Neural progenitor cell (in vitro differentiated cells): ENCODE measurements around the gene CCDC158. TPM values are rescaled to one million over a fixed set of nuclear protein-coding genes. Genes with fewer than 3 reads are reported as not detected.

Experiments
- DNase-seq: peaks from one replicate; pipeline ENCODE4 v3.0.0-alpha.2; 2016; ENCODE audit warnings: low spot score
- H2AFZ ChIP-seq: fragments of 200-600 bp; sonication (generic); replicated peaks from 2 replicates; pipeline ENCODE4 v1.6.1; 2016; ENCODE audit warnings: antibody characterized with exemption
- H3F3A ChIP-seq: fragments of 200-600 bp; sonication (generic); 2 replicates; pipeline ENCODE4 v1.6.1; 2016; ENCODE audit warnings: antibody characterized with exemption, low read depth
- H3K27ac ChIP-seq: fragments of 200-600 bp; sonication (generic); 2 replicates; pipeline ENCODE4 v1.5.1; 2016; ENCODE audit warnings: mild to moderate bottlenecking
- H3K27me3 ChIP-seq: fragments of 200-600 bp; sonication (generic); 2 replicates; pipeline ENCODE4 v1.6.1; 2016; ENCODE audit warnings: mild to moderate bottlenecking, moderate library complexity
- H3K36me3 ChIP-seq: fragments of 200-600 bp; sonication (generic); 2 replicates; pipeline ENCODE4 v1.5.1; 2016
- H3K4me1 ChIP-seq: fragments of 200-600 bp; sonication (generic); 2 replicates; pipeline ENCODE4 v1.6.1; 2016; ENCODE audit warnings: mixed run types
- H3K4me2 ChIP-seq: fragments of 200-600 bp; sonication (generic); 2 replicates; pipeline ENCODE4 v1.6.1; 2016
- H3K4me3 ChIP-seq: fragments of 200-600 bp; sonication (generic); 2 replicates; pipeline ENCODE4 v1.5.1; 2016
- H3K79me2 ChIP-seq: fragments of 200-600 bp; sonication (generic); 2 replicates; pipeline ENCODE4 v1.6.1; 2016; ENCODE audit warnings: low read depth
- H3K9ac ChIP-seq: fragments of 200-600 bp; sonication (generic); 2 replicates; pipeline ENCODE4 v1.6.1; 2016
- H3K9me3 ChIP-seq: fragments of 200-600 bp; sonication (generic); 2 replicates; pipeline ENCODE4 v1.5.1; 2016; ENCODE audit warnings: low read depth
- H4K20me1 ChIP-seq: fragments of 200-600 bp; sonication (generic); 2 replicates; pipeline ENCODE4 v1.6.1; 2016; ENCODE audit warnings: low read depth
- H3K27ac Mint-ChIP-seq: 3 replicates; pipeline ENCODE4 v1.8.0; 2021; ENCODE audit warnings: mixed read lengths
- H3K27me3 Mint-ChIP-seq: 2 replicates; pipeline ENCODE4 v1.8.0; 2022; ENCODE audit warnings: low read depth, mild to moderate bottlenecking, inconsistent platforms, moderate library complexity, mixed read lengths; ENCODE audit not compliant: insufficient read depth
- H3K36me3 Mint-ChIP-seq: 3 replicates; pipeline ENCODE4 v1.8.0; 2021; ENCODE audit warnings: mixed read lengths
- H3K4me1 Mint-ChIP-seq: 3 replicates; pipeline ENCODE4 v1.8.0; 2021; ENCODE audit warnings: mixed read lengths
- H3K4me3 Mint-ChIP-seq: 3 replicates; pipeline ENCODE4 v1.8.0; 2021; ENCODE audit warnings: mild to moderate bottlenecking, moderate library complexity, mixed read lengths
- H3K9me3 Mint-ChIP-seq: 3 replicates; pipeline ENCODE4 v1.8.0; 2020; ENCODE audit warnings: mixed read lengths
- EZH2 ChIP-seq: fragments of 200-600 bp; sonication (generic); IDR thresholded peaks from 2 replicates; pipeline ENCODE4 v1.6.1; 2017; ENCODE audit warnings: antibody characterized with exemption, mild to moderate bottlenecking, moderate library complexity
- EZH2phosphoT487 ChIP-seq: fragments of 200-600 bp; sonication (generic); IDR thresholded peaks from 2 replicates; pipeline ENCODE4 v1.6.1; 2017; ENCODE audit warnings: antibody characterized with exemption
- total RNA-seq: library from RNA; depleted of rRNA; stranded (reverse); fragments of >200 nt; gene quantifications from 2 replicates; pipeline ENCODE4 v1.2.3, GENCODE V29; 2015; ENCODE audit warnings: low replicate concordance
- TF ChIP-seq, protein P1 (sequence below): fragments of 200-600 bp; sonication (generic); IDR thresholded peaks from 2 replicates; pipeline ENCODE4 v1.5.1; 2017; ENCODE audit warnings: antibody characterized with exemption, mild to moderate bottlenecking

CCDC158 gene
- total RNA-seq, 1 donor from 2014 or later, result not detected

DNA sequence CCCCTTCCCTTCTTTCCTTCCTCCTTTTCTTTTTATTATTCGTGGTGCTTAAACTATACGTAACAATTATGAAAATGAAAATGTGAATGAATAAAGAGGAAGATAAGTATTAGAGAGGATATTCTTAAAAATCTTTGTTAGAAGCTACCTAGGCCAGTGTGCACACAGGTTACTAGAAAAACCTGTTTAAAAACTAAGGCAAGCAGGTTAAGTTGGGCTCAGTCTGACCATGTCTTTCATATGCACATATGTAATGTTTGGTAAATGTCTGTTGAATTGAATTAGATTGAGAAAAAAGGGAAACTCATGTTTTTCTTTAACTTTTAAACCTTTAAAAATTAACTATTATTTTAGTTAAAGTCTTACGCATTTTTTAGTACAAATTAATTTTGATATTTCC lies 21.9 kb upstream of the CCDC158 start:
- H4K20me1 ChIP-seq, result peaks cover 6% of the 10 kb centered on the region
- H3K9ac ChIP-seq, result no peak overlapping the region
- peaks cover 22% of the 10 kb centered on the region for H3F3A ChIP-seq
- H3K27ac ChIP-seq, result peak overlapping the region; percentile 24
- no peak overlapping the region for H3K4me2 ChIP-seq
- H3K9me3 Mint-ChIP-seq, result peaks cover 41% of the 10 kb centered on the region
- peaks cover 100% of the 10 kb centered on the region for H3K79me2 ChIP-seq
- peaks cover 41% of the 10 kb centered on the region for H3K4me1 Mint-ChIP-seq
- peaks cover 11% of the 10 kb centered on the region for H3K4me1 ChIP-seq
- DNase-seq, result no peak
- no peaks in the 10 kb centered on the region for H3K27me3 ChIP-seq
- peak overlapping the region; percentile 54 for H3K27ac Mint-ChIP-seq
- TF ChIP-seq EZH2phosphoT487 (no peak), EZH2 (no peak)
- TF ChIP-seq, protein P1, sequence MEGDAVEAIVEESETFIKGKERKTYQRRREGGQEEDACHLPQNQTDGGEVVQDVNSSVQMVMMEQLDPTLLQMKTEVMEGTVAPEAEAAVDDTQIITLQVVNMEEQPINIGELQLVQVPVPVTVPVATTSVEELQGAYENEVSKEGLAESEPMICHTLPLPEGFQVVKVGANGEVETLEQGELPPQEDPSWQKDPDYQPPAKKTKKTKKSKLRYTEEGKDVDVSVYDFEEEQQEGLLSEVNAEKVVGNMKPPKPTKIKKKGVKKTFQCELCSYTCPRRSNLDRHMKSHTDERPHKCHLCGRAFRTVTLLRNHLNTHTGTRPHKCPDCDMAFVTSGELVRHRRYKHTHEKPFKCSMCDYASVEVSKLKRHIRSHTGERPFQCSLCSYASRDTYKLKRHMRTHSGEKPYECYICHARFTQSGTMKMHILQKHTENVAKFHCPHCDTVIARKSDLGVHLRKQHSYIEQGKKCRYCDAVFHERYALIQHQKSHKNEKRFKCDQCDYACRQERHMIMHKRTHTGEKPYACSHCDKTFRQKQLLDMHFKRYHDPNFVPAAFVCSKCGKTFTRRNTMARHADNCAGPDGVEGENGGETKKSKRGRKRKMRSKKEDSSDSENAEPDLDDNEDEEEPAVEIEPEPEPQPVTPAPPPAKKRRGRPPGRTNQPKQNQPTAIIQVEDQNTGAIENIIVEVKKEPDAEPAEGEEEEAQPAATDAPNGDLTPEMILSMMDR, result no peak
- peaks cover 13% of the 10 kb centered on the region for H3K9me3 ChIP-seq
- H3K4me3 Mint-ChIP-seq, result no peak overlapping the region
- H3K36me3 ChIP-seq, result peaks cover 20% of the 10 kb centered on the region
- H3K4me3 ChIP-seq, result no peak overlapping the region
- H2AFZ ChIP-seq, result no peak overlapping the region
- H3K36me3 Mint-ChIP-seq, result peaks cover 61% of the 10 kb centered on the region
- H3K27me3 Mint-ChIP-seq, result no peaks in the 10 kb centered on the region

DNA sequence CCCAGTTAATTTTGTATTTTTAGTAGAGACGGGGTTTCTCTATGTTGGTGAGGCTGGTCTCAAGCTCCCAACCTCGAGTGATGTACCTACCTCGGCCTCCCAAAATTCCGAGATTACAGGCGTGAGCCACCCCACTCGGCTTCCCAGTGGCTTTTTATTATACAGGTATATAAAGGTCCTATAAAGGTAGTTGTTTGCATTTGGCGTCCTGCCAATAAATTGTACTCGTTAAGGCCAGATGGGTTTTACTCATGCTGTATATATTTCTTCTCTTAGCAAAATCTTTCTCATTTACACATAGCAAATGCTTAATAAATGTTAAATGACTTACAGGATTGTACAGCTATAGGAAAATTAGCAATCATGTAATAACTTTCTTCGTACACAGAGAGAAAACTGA lies 20.9 kb upstream of the CCDC158 start:
- no peak overlapping the region for H2AFZ ChIP-seq
- H4K20me1 ChIP-seq, result peaks cover 6% of the 10 kb centered on the region
- DNase-seq, result no peak
- Mint-ChIP-seq H3K36me3 (peaks cover 59% of the 10 kb centered on the region), H3K27me3 (no peaks in the 10 kb centered on the region), H3K27ac (no peak overlapping the region), H3K4me1 (peaks cover 39% of the 10 kb centered on the region), H3K4me3 (no peak overlapping the region), H3K9me3 (peaks cover 41% of the 10 kb centered on the region)
- peaks cover 13% of the 10 kb centered on the region for H3K9me3 ChIP-seq
- no peak overlapping the region for H3K9ac ChIP-seq
- peaks cover 100% of the 10 kb centered on the region for H3K79me2 ChIP-seq
- no peak overlapping the region for H3K4me2 ChIP-seq
- peaks cover 12% of the 10 kb centered on the region for H3K4me1 ChIP-seq
- H3K27me3 ChIP-seq, result no peaks in the 10 kb centered on the region
- no peak overlapping the region for H3K4me3 ChIP-seq
- peaks cover 21% of the 10 kb centered on the region for H3F3A ChIP-seq
- H3K27ac ChIP-seq, result no peak overlapping the region
- peaks cover 21% of the 10 kb centered on the region for H3K36me3 ChIP-seq
- TF ChIP-seq, protein P1, result no peak
- TF ChIP-seq EZH2 (no peak), EZH2phosphoT487 (no peak)

DNA sequence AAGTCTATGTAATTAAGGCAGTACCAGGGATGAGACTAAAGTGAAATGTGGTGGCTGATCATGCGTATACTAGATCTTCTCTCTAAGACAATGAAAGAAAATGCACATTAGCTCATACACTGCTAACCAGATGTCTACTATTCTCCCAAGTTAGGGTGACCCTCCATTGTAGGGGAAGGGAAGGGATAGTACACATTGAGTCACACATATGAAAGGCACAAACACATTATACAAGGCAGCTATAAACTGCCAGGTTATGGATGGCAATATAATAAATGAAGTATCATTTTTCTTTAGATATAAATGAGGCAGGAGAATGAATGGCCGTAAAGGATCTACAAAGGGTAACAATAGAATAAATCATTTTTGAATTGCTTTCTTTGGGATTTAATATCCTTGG lies 18.6 kb upstream of the CCDC158 start:
- H3K27ac Mint-ChIP-seq, result peak overlapping the region; percentile 18
- H2AFZ ChIP-seq, result no peak overlapping the region
- peaks cover 94% of the 10 kb centered on the region for H3K79me2 ChIP-seq
- H3K36me3 Mint-ChIP-seq, result peaks cover 45% of the 10 kb centered on the region
- H3K27ac ChIP-seq, result no peak overlapping the region
- H3K4me2 ChIP-seq, result no peak overlapping the region
- H4K20me1 ChIP-seq, result peaks cover 6% of the 10 kb centered on the region
- H3K27me3 ChIP-seq, result no peaks in the 10 kb centered on the region
- no peak for TF ChIP-seq EZH2phosphoT487
- TF ChIP-seq, protein P1, result no peak
- no peak for TF ChIP-seq EZH2
- peaks cover 13% of the 10 kb centered on the region for H3K9me3 ChIP-seq
- H3K36me3 ChIP-seq, result peaks cover 21% of the 10 kb centered on the region
- peaks cover 31% of the 10 kb centered on the region for H3K9me3 Mint-ChIP-seq
- no peak overlapping the region for H3K4me3 Mint-ChIP-seq
- H3F3A ChIP-seq, result peaks cover 38% of the 10 kb centered on the region
- DNase-seq, result no peak
- H3K4me3 ChIP-seq, result peak overlapping the region; percentile 77
- no peaks in the 10 kb centered on the region for H3K27me3 Mint-ChIP-seq
- no peak overlapping the region for H3K9ac ChIP-seq
- H3K4me1 Mint-ChIP-seq, result peaks cover 37% of the 10 kb centered on the region
- peaks cover 16% of the 10 kb centered on the region for H3K4me1 ChIP-seq
